ENCODE data around the gene DSCAM. TPM values are rescaled to one million over a fixed set of nuclear protein-coding genes. Genes with fewer than 3 reads are reported as not detected.

DSCAM gene
- total RNA-seq, 1 donor = not detected

DNA sequence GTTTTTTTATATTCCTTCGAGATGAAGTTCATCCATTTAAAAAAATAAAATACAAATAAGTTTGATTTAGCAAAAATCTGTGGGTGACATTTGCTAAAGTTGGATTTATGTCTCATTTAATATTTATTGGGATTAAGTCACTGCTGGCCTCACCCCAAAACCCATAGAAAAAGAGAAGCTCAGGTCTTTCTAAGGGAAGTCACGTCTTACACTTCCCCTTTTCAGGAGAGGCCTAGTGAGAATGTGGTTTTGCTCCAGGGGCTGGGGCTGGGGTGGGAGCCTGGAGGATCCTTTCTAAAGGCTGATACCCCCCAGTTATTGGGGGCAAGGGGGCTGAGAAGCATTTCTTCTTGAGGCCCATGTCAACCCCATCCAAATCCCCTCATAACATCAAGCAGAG lies 300.3 kb downstream of the DSCAM start:
- TF ChIP-seq, protein P1, sequence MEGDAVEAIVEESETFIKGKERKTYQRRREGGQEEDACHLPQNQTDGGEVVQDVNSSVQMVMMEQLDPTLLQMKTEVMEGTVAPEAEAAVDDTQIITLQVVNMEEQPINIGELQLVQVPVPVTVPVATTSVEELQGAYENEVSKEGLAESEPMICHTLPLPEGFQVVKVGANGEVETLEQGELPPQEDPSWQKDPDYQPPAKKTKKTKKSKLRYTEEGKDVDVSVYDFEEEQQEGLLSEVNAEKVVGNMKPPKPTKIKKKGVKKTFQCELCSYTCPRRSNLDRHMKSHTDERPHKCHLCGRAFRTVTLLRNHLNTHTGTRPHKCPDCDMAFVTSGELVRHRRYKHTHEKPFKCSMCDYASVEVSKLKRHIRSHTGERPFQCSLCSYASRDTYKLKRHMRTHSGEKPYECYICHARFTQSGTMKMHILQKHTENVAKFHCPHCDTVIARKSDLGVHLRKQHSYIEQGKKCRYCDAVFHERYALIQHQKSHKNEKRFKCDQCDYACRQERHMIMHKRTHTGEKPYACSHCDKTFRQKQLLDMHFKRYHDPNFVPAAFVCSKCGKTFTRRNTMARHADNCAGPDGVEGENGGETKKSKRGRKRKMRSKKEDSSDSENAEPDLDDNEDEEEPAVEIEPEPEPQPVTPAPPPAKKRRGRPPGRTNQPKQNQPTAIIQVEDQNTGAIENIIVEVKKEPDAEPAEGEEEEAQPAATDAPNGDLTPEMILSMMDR (IDR thresholded peaks at IDR 0.05; ENCODE audit: insufficient read depth, low read depth, low read length) = no peak
- H3K4me3 ChIP-seq (ENCODE audit: low read depth, low read length) = no peak overlapping the region
- no peak for DNase-seq (ENCODE audit: low read depth)

GRCh38 chr21:40540216-40540615 lies 306.7 kb downstream of the DSCAM start:
- TF ChIP-seq, protein P1 (IDR thresholded peaks at IDR 0.05; ENCODE audit: insufficient read depth, low read depth, low read length) = no peak
- DNase-seq (ENCODE audit: low read depth) = no peak

GRCh38 chr21:40534886-40535285 lies 312.1 kb downstream of the DSCAM start:
- TF ChIP-seq, protein P1 (IDR thresholded peaks at IDR 0.05; ENCODE audit: insufficient read depth, low read depth, low read length) = no peak
- DNase-seq (ENCODE audit: low read depth) = no peak
- H3K4me3 ChIP-seq (ENCODE audit: low read depth, low read length) = no peak overlapping the region

More at GRCh38 chr21:40540216-40540615, 306.7 kb downstream of the DSCAM start:
- H3K4me3 ChIP-seq (ENCODE audit: low read depth, low read length) = no peak overlapping the region

DNA sequence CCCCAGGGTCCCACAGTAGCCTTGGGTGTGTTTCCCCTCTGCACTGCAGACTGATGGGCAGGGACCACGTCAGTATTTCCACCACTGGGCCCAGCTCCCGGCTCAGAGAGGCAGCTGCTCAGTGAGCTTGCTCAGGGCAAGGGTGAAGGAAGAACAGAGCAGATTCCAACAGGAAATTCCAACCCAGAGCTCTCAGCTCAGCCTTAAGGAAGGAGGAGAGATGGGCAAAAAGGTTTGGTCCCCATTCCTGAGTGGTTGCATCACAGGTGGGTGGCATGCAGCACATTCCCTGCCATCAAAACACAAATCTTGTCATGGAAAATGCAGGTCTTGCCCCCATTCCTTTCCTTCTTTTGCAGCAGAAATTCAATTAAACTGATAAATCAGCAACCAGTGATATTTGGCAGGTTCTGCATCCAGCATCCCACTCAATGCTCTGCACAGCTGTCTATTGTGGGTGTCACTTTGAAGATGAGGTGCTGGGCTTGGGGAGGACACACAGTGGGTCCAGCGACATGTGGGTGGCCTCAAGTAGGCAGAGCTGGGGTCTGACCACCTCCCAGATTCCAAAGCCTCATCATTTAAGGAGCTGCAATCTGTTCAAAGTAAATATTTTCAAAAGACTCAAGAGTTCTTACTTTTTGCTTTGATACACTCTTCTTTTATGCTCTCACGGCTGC lies 315.4 kb downstream of the DSCAM start:
- no peak overlapping the region for H3K4me3 ChIP-seq (ENCODE audit: low read depth, low read length)
- no peak for DNase-seq (ENCODE audit: low read depth)
- TF ChIP-seq, protein P1 (IDR thresholded peaks at IDR 0.05; ENCODE audit: insufficient read depth, low read depth, low read length) = no peak

GRCh38 chr21:40531016-40531415 lies 315.9 kb downstream of the DSCAM start:
- TF ChIP-seq, protein P1 (IDR thresholded peaks at IDR 0.05; ENCODE audit: insufficient read depth, low read depth, low read length) = no peak
- DNase-seq (ENCODE audit: low read depth) = no peak

GRCh38 chr21:40517646-40518045 lies 329.3 kb downstream of the DSCAM start:
- TF ChIP-seq, protein P1 (IDR thresholded peaks at IDR 0.05; ENCODE audit: insufficient read depth, low read depth, low read length) = no peak
- no peak overlapping the region for H3K4me3 ChIP-seq (ENCODE audit: low read depth, low read length)
- DNase-seq (ENCODE audit: low read depth) = no peak

More at GRCh38 chr21:40531016-40531415, 315.9 kb downstream of the DSCAM start:
- H3K4me3 ChIP-seq (ENCODE audit: low read depth, low read length) = no peak overlapping the region

GRCh38 chr21:40516335-40516734 lies 330.6 kb downstream of the DSCAM start:
- H3K4me3 ChIP-seq (ENCODE audit: low read depth, low read length) = no peak overlapping the region
- TF ChIP-seq, protein P1 (IDR thresholded peaks at IDR 0.05; ENCODE audit: insufficient read depth, low read depth, low read length) = no peak
- no peak for DNase-seq (ENCODE audit: low read depth)
